ENCODE measurements around the gene SP140L. TPM values are rescaled to one million over a fixed set of nuclear protein-coding genes. Genes with fewer than 3 reads are reported as not detected.

Gene SP140L
- total and polyA plus RNA-seq, 5 donors: 5.3 to 7.4 (median 6.8) TPM

DNA sequence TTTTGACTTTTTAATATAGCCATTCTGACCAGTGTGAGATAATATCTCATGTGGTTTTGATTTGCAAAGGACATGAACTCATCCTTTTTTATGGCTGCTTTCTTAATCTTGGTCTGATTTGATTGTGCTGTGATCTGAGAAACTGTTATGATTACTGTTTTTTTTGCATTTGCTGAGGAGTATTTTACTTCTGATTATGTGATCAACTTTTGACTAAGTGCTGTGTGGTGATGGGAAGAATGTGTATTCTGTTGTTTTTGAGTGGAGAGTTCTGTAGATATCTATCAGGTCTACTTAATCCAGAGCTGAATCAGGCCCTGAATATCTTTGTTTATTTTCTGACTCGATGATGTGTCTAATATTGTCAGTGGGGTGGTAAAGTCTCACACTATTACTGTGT lies 16.8 kb downstream of the SP140L start:
- Histone ChIP-seq H3K4me3 (ENCODE audit: low read length) (no peak overlapping the region), H3K4me1 (ENCODE audit: control insufficient read depth, insufficient read depth, low read length) (peaks cover 5% of the 10 kb centered on the region), H3K27me3 (ENCODE audit: control insufficient read depth, insufficient read depth) (no peaks in the 10 kb centered on the region), H3K9me3 (ENCODE audit: control insufficient read depth, low read length) (no peaks in the 10 kb centered on the region), H3K27ac (ENCODE audit: low read length) (no peak overlapping the region)
- intact Hi-C loops (cut with DNase I): no loop called here
- no peak for ATAC-seq
- no peak for DNase-seq
- 81% methylated on average over 1 of the region's 1 CpG for WGBS

DNA sequence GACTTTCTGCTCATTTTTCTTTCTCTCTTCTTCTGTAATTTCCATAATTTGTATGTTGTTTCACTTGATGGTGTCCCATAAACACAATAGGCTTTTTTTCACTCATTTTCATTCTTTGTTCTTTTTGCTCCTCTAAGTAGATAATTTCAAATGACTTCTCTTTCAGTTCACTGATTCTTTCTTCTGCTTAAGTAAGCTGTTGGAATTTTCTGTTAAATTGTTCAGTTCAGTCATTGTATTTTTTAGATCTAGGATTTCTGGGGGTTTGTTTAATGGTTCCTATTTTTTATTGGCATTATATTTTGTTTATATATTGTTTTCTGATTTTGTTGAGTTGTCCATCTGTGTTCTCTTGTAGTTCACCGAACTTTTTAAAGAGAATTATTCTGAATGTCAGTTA lies 19.5 kb downstream of the SP140L start:
- ATAC-seq: no peak
- H3K4me1 ChIP-seq (ENCODE audit: control insufficient read depth, insufficient read depth, low read length): peaks cover 5% of the 10 kb centered on the region
- 94% methylated on average over 1 of the region's 1 CpG for WGBS
- H3K27me3 ChIP-seq (ENCODE audit: control insufficient read depth, insufficient read depth): no peaks in the 10 kb centered on the region
- H3K4me3 ChIP-seq (ENCODE audit: low read length): no peak overlapping the region
- intact Hi-C loops (cut with DNase I): no loop called here
- no peak overlapping the region for H3K27ac ChIP-seq (ENCODE audit: low read length)
- DNase-seq: no peak
- no peaks in the 10 kb centered on the region for H3K9me3 ChIP-seq (ENCODE audit: control insufficient read depth, low read length)

DNA sequence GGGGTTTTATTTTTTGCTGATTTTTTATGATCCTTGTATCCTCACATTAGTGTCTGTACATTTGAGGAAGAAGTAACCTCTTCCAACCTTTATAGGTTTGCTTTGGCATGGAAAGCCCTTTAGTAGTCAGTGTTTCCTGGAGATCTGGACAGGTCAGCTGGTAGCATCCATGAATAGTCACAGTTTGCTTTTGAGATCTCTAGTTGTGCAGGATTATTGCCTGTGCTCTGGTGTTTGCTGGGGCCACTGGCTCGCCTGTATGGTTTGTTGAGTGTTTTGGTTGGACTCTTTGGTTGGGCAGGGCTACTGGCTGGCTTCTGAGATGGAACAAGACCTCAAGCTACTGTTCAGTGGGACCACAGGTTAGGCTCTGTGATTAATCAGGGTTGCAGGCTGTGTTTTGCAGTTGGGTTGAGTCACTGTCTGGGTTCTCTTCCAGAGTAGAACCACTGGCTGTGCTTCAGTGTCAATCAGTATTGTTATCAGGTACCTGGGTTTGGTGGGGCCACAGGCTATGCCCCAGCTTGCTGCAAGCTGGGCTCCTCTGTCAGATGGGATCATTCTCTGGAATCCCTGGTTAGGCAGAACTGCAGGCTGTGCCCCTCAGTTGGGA lies 20.0 kb downstream of the SP140L start:
- Histone ChIP-seq H3K27ac (ENCODE audit: low read length) (no peak overlapping the region), H3K4me1 (ENCODE audit: control insufficient read depth, insufficient read depth, low read length) (peaks cover 5% of the 10 kb centered on the region), H3K9me3 (ENCODE audit: control insufficient read depth, low read length) (no peaks in the 10 kb centered on the region), H3K4me3 (ENCODE audit: low read length) (no peak overlapping the region), H3K27me3 (ENCODE audit: control insufficient read depth, insufficient read depth) (no peaks in the 10 kb centered on the region)
- 76% methylated on average over 1 of the region's 1 CpG for WGBS
- intact Hi-C loops (cut with DNase I): no loop called here
- no peak for DNase-seq
- no peak for ATAC-seq

DNA sequence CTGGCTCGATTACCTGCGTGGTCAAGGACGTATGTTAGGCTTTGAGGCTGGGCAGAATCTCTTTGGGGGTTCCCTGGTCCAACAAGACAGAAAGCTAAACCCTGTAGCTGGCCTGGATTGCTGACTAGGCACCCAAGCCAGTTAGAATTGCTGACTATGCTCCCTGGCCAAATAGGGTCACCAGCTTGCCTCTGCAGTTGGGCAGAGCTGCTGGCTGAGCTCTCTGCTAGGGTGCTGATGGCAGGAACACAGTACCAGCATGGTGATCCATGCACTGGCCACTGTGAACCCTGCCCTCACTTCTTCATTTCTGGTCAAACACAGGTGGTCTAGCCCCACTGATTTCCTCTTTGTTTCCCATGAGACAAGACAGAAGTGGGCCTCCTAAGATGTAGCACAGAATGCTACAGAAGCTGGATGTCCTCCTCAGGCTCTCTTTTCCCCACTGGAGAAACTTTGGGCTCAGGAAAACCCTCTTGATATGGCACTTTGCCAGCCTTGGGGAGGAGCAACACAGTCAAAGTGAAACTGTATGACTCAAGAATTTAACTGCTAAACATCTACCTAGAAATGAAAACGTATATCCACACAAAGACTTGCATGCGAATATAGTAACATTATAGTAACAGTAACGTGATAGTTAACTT lies 20.8 kb downstream of the SP140L start:
- WGBS: 89% methylated on average over 6 of the region's 6 CpGs
- H3K4me3 ChIP-seq (ENCODE audit: low read length): no peak overlapping the region
- ATAC-seq (no peak), DNase-seq (no peak)
- H3K27ac ChIP-seq (ENCODE audit: low read length): no peak overlapping the region
- H3K27me3 ChIP-seq (ENCODE audit: control insufficient read depth, insufficient read depth): no peaks in the 10 kb centered on the region
- peaks cover 5% of the 10 kb centered on the region for H3K4me1 ChIP-seq (ENCODE audit: control insufficient read depth, insufficient read depth, low read length)
- H3K9me3 ChIP-seq (ENCODE audit: control insufficient read depth, low read length): no peaks in the 10 kb centered on the region
- intact Hi-C loops (cut with DNase I): no loop called here

DNA sequence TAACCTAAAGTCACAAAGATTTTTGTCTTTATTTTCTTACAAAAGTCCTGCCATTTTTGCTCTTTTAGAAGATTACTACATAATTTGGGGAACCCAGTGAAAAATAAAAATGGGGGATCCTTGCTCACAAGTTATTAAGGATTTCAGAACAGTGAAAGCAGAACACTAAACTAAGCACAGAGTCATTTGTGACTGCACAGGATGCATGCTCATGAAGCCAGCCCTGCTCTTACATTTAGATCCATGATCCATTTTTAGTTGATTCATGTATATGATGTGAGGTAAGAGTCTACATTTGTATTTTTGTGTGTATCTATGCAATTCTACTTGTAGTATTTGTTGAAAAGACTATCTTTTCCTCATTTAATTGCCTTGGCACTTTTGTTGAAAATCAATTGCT lies 21.8 kb downstream of the SP140L start:
- DNase-seq (no peak), ATAC-seq (no peak)
- H3K4me3 ChIP-seq (ENCODE audit: low read length): no peak overlapping the region
- no peak overlapping the region for H3K27ac ChIP-seq (ENCODE audit: low read length)
- intact Hi-C loops (cut with DNase I): no loop called here
- no peaks in the 10 kb centered on the region for H3K27me3 ChIP-seq (ENCODE audit: control insufficient read depth, insufficient read depth)
- no peaks in the 10 kb centered on the region for H3K9me3 ChIP-seq (ENCODE audit: control insufficient read depth, low read length)
- H3K4me1 ChIP-seq (ENCODE audit: control insufficient read depth, insufficient read depth, low read length): peaks cover 5% of the 10 kb centered on the region

DNA sequence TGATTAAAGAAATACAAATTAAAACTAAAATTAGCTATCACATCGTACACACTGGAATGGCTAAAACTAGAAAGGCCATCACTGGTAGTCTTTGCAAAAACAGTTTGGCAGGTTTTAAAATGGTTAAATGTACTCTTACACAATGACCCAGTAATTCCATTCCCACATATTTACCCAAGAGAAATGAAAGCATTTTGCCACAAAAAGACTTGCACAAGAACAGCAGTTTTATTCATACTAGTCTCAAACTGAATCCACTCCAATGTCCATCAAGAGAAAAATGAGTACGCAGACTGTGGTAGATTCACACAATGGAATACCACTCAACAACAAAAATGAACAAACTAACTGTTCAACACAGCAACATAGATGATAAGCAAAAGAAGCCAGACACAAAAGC lies 29.1 kb downstream of the SP140L start:
- peaks cover 2% of the 10 kb centered on the region for H3K4me1 ChIP-seq (ENCODE audit: control insufficient read depth, insufficient read depth, low read length)
- no peaks in the 10 kb centered on the region for H3K9me3 ChIP-seq (ENCODE audit: control insufficient read depth, low read length)
- no peak overlapping the region for H3K4me3 ChIP-seq (ENCODE audit: low read length)
- intact Hi-C loops (cut with DNase I): no loop called here
- no peak for DNase-seq
- H3K27me3 ChIP-seq (ENCODE audit: control insufficient read depth, insufficient read depth): no peaks in the 10 kb centered on the region
- peak; percentile 49 to 74 for ATAC-seq
- 65% methylated on average over 2 of the region's 2 CpGs for WGBS
- no peak overlapping the region for H3K27ac ChIP-seq (ENCODE audit: low read length)

DNA sequence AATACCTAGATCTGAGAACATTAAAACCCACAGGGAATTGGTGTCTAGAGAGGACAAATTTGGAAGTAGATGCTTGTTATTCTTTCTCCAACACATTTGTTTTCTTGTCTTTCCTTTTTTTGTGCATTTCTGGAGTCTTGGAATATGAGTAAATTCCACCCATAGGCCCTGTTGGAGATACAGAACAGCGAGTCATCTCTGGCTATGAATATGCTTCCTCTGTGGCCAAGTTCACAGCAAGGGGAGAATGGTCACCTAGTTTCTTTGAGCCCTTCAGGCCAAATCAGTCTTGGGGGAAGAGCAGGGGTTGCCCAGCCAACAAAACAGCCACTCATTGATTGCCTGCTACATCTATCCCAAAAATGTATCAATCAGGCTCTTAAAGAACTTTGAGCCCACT lies 31.3 kb downstream of the SP140L start:
- 95% methylated on average over 1 of the region's 1 CpG for WGBS
- Histone ChIP-seq H3K4me3 (ENCODE audit: low read length) (no peak overlapping the region), H3K4me1 (ENCODE audit: control insufficient read depth, insufficient read depth, low read length) (peaks cover 2% of the 10 kb centered on the region), H3K27me3 (ENCODE audit: control insufficient read depth, insufficient read depth) (no peaks in the 10 kb centered on the region), H3K27ac (ENCODE audit: low read length) (no peak overlapping the region), H3K9me3 (ENCODE audit: control insufficient read depth, low read length) (no peaks in the 10 kb centered on the region)
- intact Hi-C loops (cut with DNase I): no loop called here
- no peak for ATAC-seq
- no peak for DNase-seq

DNA sequence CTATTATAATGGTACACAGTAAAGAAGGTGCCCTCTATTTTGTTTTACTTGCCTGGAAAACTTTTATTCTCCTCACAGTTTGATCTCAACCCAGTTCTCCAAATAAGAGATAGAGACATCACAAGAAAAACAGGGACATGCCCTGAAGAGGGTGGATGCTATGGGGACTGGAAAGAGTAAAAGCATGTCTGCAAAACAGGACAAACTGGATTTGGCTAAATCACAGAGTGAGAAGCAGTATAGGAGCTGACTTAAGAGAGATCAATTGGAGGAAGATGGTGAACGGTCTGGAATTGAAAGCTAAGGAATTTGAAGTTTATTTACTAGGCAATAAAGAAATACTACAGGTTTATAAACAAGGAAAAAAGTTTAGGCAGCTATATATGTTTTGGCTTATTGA lies 33.0 kb downstream of the SP140L start:
- 79% methylated on average over 1 of the region's 1 CpG for WGBS
- no peak for ATAC-seq

DNA sequence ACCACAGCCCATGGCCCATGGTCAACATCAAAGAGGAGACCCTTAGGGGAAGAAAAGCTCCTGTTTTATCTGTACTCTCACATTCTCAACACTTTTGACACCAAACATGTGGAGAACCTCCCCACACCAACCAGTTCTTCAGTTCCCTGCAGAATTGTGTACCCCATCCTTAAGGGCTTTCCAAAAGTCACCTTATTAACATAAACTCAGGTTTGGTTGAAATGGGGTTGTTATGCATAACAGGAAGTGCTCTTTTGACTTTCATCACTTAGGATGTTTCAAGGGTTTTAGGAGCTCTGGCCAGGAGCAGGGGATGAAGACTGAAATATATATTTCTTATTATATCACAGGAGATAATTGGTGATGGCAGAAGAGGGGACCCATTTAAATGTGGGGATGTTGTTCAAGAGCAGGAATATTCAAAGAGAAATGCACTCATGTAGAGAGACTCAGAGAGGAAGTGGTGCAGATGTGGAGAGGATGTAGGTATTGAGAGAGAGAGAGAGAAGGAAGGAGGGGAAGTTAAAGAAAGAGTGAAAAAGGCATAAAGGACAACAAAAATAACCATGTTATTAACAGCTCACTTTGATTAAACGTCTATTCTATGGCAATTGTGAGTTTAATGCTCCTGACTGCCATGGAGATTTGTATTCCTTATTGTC lies 35.2 kb downstream of the SP140L start:
- intact Hi-C loops (cut with DNase I): no loop called here

More for the DNA sequence above, 33.0 kb downstream of the SP140L start:
- Histone ChIP-seq H3K4me3 (ENCODE audit: low read length) (no peak overlapping the region), H3K9me3 (ENCODE audit: control insufficient read depth, low read length) (no peaks in the 10 kb centered on the region), H3K4me1 (ENCODE audit: control insufficient read depth, insufficient read depth, low read length) (peaks cover 2% of the 10 kb centered on the region), H3K27ac (ENCODE audit: low read length) (no peak overlapping the region), H3K27me3 (ENCODE audit: control insufficient read depth, insufficient read depth) (no peaks in the 10 kb centered on the region)
- intact Hi-C loops (cut with DNase I): no loop called here
- no peak for DNase-seq

DNA sequence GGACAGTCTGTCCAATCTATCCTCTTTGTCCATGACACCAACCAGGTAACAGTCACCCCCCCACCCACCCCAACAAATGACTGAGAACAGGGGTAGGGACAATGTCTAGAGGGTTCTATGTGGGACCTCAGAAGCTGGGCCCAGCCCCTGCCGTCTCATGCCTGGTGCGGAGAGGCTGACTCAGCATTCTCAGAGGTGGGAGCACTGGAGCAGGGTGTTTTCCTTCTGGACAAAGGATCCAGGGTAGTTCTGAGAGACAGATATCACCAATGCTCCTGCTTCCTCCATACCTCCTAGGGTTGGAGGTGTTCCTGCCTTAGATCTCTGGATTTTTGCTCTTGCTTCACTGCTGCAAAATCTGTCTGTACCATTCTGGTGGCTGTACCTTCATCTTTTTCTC lies 55.1 kb downstream of the SP140L start:
- H3K4me1 ChIP-seq (ENCODE audit: control insufficient read depth, insufficient read depth, low read length): peaks cover 1% of the 10 kb centered on the region
- WGBS: 94% methylated on average over 2 of the region's 2 CpGs
- intact Hi-C loops (cut with DNase I): no loop called here
- ATAC-seq (no peak), DNase-seq (no peak)
- H3K9me3 ChIP-seq (ENCODE audit: control insufficient read depth, low read length): no peaks in the 10 kb centered on the region
- H3K27ac ChIP-seq (ENCODE audit: low read length): no peak overlapping the region
- no peaks in the 10 kb centered on the region for H3K27me3 ChIP-seq (ENCODE audit: control insufficient read depth, insufficient read depth)
- no peak overlapping the region for H3K4me3 ChIP-seq (ENCODE audit: low read length)

More for the DNA sequence above, 35.2 kb downstream of the SP140L start:
- H3K4me3 ChIP-seq (ENCODE audit: low read length): no peak overlapping the region
- no peak overlapping the region for H3K27ac ChIP-seq (ENCODE audit: low read length)
- no peaks in the 10 kb centered on the region for H3K27me3 ChIP-seq (ENCODE audit: control insufficient read depth, insufficient read depth)
- H3K4me1 ChIP-seq (ENCODE audit: control insufficient read depth, insufficient read depth, low read length): no peaks in the 10 kb centered on the region
- DNase-seq (no peak), ATAC-seq (no peak)
- 62% methylated on average over 1 of the region's 1 CpG for WGBS
- H3K9me3 ChIP-seq (ENCODE audit: control insufficient read depth, low read length): no peaks in the 10 kb centered on the region

DNA sequence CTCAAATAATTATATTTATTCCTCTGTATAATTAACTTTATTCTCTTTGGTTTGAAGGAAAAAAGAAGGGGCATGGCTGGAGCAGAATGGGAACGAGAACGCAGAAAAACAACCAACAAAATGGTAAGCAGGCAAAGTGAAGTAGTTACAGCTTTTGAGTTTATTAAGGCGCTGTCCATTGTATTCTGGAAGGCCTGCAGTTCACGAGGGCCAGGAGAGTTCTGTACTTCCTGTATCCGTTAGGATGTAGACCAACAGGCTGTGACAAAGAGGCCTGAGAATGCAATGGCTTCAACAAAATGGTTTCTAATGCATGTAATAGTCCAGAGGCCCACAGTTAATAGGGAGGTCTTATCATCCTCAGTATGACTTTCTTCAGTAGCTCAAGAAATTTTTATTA lies 56.5 kb downstream of the SP140L start:
- no peak overlapping the region for H3K27ac ChIP-seq (ENCODE audit: low read length)
- intact Hi-C loops (cut with DNase I): no loop called here
- H3K4me3 ChIP-seq (ENCODE audit: low read length): no peak overlapping the region
- peaks cover 1% of the 10 kb centered on the region for H3K4me1 ChIP-seq (ENCODE audit: control insufficient read depth, insufficient read depth, low read length)
- no peaks in the 10 kb centered on the region for H3K9me3 ChIP-seq (ENCODE audit: control insufficient read depth, low read length)
- 69% methylated on average over 5 of the region's 5 CpGs for WGBS
- H3K27me3 ChIP-seq (ENCODE audit: control insufficient read depth, insufficient read depth): no peaks in the 10 kb centered on the region
- DNase-seq: no peak
- no peak for ATAC-seq

Data from right cardiac atrium (tissue), 5 donors.